Peyer's patch (tissue), 4 donors: ENCODE measurements around the gene CNIH4. TPM values are rescaled to one million over a fixed set of nuclear protein-coding genes. Genes with fewer than 3 reads are reported as not detected.

Experiments
- DNase-seq, 3 donors: peaks; one replicate each; pipeline ENCODE4 v3.0.0-alpha.2; 2017 to 2019
- H3K27ac ChIP-seq, 4 donors: fragments of 200-600 bp; sonication (generic); one replicate each; pipeline ENCODE4 v1.5.1; 2016 to 2019
- H3K27me3 ChIP-seq, 2 donors: fragments of 200-600 bp; sonication (generic); one replicate each; pipeline ENCODE4 v1.5.1; 2019
- H3K36me3 ChIP-seq, 3 donors: fragments of 200-600 bp; sonication (generic); one replicate each; pipeline ENCODE4 v1.5.1; 2016 to 2019
- H3K4me1 ChIP-seq, 4 donors: fragments of 200-600 bp; sonication (generic); one replicate each; pipeline ENCODE4 v1.5.1; 2016 to 2019
- H3K4me3 ChIP-seq, 4 donors: fragments of 200-600 bp; sonication (generic); 1 replicate in 3 of 4; 2 replicates in 1 of 4; pipeline ENCODE4 v1.5.1; 2016 to 2019; ENCODE audit warnings: mild to moderate bottlenecking in 1 of 4
- H3K9me3 ChIP-seq, 4 donors: fragments of 200-600 bp; sonication (generic); one replicate each; pipeline ENCODE4 v1.5.1; 2016 to 2019; ENCODE audit warnings: mild to moderate bottlenecking in 1 of 4
- POLR2A ChIP-seq, 2 donors: fragments of 450-650 bp; IDR thresholded peaks; one replicate each; pipeline ENCODE4 v1.5.1; 2017; ENCODE audit warnings: antibody characterized with exemption in 2 of 2, mild to moderate bottlenecking in 2 of 2, moderate library complexity in 2 of 2
- total RNA-seq, 4 donors: library from RNA; depleted of rRNA; stranded (reverse); fragments of >200 nt; gene quantifications; one replicate each; pipeline ENCODE4 v1.1.0, GENCODE V29; 2016
- TF ChIP-seq, protein P1 (sequence below), 6 experiments: fragments of 450-650 bp in 4 of 6; fragments of 200-600 bp in 2 of 6; sonication (generic) in 1 of 6; IDR thresholded peaks; one replicate each; pipeline ENCODE4 v1.5.1; 2017 to 2019; ENCODE audit warnings: antibody characterized with exemption in 6 of 6, mild to moderate bottlenecking in 3 of 6, moderate library complexity in 1 of 6

Gene CNIH4
- total RNA-seq, 4 donors from 2014 or later = 19.8 to 77.8 (median 47.0) TPM

DNA sequence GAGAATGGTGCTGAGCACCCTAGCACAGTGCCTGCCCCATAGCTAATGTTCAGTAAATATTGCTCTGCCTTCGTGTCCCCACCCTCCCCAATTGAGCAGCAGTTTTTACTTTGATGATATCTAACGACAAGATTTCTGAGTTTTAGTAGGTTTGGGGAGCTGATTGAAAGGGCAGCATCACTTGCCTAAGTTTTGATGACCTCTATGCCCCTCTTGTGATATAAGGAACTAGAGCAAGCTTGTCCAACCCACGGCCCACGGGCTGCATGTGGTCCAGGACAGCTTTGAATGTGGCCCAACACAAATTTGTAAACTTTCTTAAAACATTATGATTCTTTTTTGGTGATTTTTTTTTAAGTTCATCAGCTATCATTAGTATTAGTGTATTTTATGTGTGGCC is 1.6 kb downstream of the CNIH4 start:
- H3K9me3 ChIP-seq = no peaks in the 10 kb centered on the region
- TF ChIP-seq, protein P1, sequence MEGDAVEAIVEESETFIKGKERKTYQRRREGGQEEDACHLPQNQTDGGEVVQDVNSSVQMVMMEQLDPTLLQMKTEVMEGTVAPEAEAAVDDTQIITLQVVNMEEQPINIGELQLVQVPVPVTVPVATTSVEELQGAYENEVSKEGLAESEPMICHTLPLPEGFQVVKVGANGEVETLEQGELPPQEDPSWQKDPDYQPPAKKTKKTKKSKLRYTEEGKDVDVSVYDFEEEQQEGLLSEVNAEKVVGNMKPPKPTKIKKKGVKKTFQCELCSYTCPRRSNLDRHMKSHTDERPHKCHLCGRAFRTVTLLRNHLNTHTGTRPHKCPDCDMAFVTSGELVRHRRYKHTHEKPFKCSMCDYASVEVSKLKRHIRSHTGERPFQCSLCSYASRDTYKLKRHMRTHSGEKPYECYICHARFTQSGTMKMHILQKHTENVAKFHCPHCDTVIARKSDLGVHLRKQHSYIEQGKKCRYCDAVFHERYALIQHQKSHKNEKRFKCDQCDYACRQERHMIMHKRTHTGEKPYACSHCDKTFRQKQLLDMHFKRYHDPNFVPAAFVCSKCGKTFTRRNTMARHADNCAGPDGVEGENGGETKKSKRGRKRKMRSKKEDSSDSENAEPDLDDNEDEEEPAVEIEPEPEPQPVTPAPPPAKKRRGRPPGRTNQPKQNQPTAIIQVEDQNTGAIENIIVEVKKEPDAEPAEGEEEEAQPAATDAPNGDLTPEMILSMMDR (IDR thresholded peaks at IDR 0.05) = no peak
- TF ChIP-seq POLR2A (IDR thresholded peaks at IDR 0.05) = no peak
- peak overlapping the region in 2 of 4 donors; percentile 87 to 94 for H3K4me3 ChIP-seq
- peaks cover 0 to 31% (median 7%) of the 10 kb centered on the region in 4 donors for H3K4me1 ChIP-seq
- no peaks in the 10 kb centered on the region for H3K36me3 ChIP-seq
- no peak for DNase-seq
- H3K27me3 ChIP-seq = no peaks in the 10 kb centered on the region
- peak overlapping the region in 2 of 4 donors; percentile 93 to 95 for H3K27ac ChIP-seq

DNA sequence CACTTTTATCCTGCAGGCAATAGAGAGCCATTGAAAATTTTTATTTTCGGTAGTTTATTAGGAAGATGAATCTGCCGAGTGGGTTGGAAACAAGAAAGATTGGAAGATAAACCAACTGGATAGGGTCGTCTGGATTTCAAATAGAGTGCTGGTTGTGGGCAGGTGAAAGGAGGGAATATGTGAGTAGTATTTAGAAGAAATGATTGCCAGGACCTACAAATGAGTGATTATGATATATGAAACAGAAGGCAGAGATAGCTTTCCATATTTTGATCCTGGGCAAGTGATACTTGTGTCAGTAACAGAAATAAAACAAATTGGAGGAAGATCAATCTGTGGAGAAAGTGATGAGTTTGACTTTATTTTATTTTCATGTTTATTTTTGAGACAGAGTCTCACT is 2.5 kb downstream of the CNIH4 start:
- H3K27me3 ChIP-seq = no peaks in the 10 kb centered on the region
- TF ChIP-seq, protein P1 (IDR thresholded peaks at IDR 0.05) = no peak
- no peak for TF ChIP-seq POLR2A (IDR thresholded peaks at IDR 0.05)
- H3K9me3 ChIP-seq = no peaks in the 10 kb centered on the region
- no peak overlapping the region for H3K4me3 ChIP-seq
- no peaks in the 10 kb centered on the region for H3K36me3 ChIP-seq
- DNase-seq = no peak
- H3K27ac ChIP-seq = no peak overlapping the region
- peaks cover 0 to 27% (median 7%) of the 10 kb centered on the region in 4 donors for H3K4me1 ChIP-seq

DNA sequence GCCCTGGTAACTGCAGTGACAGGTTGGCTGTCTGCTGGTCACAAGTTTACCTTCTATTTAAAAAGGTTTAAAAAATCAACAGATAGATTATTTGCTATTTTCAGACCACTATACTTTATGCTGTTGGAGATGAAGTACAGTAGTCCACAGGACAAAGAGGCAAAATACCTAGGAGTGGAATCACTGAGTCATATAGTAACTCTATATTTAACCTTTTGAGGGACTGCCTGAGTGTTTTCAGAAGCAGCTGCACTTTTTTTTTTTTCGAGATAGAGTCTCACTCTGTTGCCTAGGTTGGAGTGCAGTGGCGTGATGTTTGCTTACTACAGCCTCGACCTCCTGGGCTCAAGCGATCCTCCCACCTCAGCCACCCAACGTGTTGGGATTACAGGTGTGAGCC is 11.7 kb downstream of the CNIH4 start:
- H3K36me3 ChIP-seq = peaks cover 0 to 75% (median 0%) of the 10 kb centered on the region in 3 donors
- H3K27ac ChIP-seq = no peak overlapping the region
- DNase-seq = no peak
- H3K4me3 ChIP-seq = no peak overlapping the region
- no peaks in the 10 kb centered on the region for H3K27me3 ChIP-seq
- H3K9me3 ChIP-seq = no peaks in the 10 kb centered on the region
- no peak for TF ChIP-seq POLR2A (IDR thresholded peaks at IDR 0.05)
- TF ChIP-seq, protein P1 (IDR thresholded peaks at IDR 0.05) = no peak
- no peaks in the 10 kb centered on the region for H3K4me1 ChIP-seq

DNA sequence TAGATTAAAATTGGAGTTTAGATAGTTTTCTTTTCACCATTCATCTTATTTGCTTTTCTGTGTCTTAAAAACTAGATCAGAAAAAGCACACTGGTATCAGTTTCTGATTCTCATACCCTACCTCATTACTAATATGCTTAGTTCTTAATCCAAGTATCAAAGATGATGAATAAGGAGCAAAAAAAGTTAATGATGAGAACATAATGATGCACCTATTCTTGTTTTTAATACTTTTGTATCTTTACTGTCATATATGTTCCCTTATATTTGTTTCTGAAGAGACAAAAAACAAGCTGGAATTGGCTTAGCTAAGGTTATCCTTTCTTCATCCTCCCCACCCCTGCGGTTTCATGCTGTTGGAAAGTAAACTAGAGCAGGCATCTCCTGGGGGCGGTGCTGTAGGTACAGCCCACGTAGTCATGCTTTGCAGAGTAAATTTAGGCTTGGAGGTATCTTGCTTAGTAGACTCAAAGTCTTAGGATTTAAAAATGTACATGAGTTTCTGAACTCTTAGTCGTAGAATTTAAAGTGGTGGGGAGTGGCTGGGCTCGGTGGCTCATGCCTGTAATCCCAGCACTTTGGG is 16.4 kb downstream of the CNIH4 start:
- Histone ChIP-seq H3K27ac (no peak overlapping the region), H3K9me3 (no peaks in the 10 kb centered on the region), H3K36me3 (peaks cover 0 to 99% (median 0%) of the 10 kb centered on the region in 3 donors), H3K4me3 (no peak overlapping the region), H3K4me1 (peaks cover 0 to 4% (median 0%) of the 10 kb centered on the region in 4 donors), H3K27me3 (no peaks in the 10 kb centered on the region)
- no peak for TF ChIP-seq POLR2A (IDR thresholded peaks at IDR 0.05)
- TF ChIP-seq, protein P1 (IDR thresholded peaks at IDR 0.05) = no peak
- no peak for DNase-seq

DNA sequence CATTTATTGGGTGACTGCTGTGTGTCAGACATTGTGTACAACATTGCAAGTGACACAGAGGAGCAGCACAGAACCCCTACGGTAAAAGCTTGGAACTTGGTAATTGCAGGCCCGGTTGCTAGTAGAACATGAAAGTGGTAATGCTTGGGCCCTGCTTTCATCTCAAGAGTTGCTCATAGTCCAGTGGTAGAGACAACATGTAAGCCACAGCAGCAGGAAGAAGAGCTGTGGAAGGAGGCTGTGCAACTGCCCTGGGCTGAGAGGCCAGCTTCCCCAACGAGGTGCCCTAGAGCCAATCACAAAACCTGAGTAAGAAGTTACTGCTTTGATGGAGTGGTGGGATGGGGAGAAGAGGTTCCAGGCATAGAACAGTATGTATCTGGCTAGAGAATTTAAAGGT is 18.4 kb downstream of the CNIH4 start:
- Histone ChIP-seq H3K9me3 (no peaks in the 10 kb centered on the region), H3K27ac (no peak overlapping the region), H3K4me1 (peaks cover 0 to 4% (median 0%) of the 10 kb centered on the region in 4 donors), H3K36me3 (peaks cover 0 to 86% (median 0%) of the 10 kb centered on the region in 3 donors), H3K27me3 (no peaks in the 10 kb centered on the region), H3K4me3 (no peak overlapping the region)
- no peak for DNase-seq
- TF ChIP-seq, protein P1 (IDR thresholded peaks at IDR 0.05) = no peak
- TF ChIP-seq POLR2A (IDR thresholded peaks at IDR 0.05) = no peak
